ENCODE data around the gene FBXL19.
A peak's percentile ranks its signal among the peaks of the same experiment; 100 is the strongest.

Gene FBXL19

GRCh38 chr16:30946671-30947540 lies 23.5 kb downstream of the FBXL19 start:
- DNase-seq: no peak

- DNase-seq: no peak
These were observed 24.1 kb downstream of the FBXL19 start for GRCh38 chr16:30947541-30947858.

GRCh38 chr16:30947859-30948666 lies 24.7 kb downstream of the FBXL19 start:
- DNase-seq: no peak

- no peak for DNase-seq
These were observed 25.6 kb downstream of the FBXL19 start, which contains the start of gene ORAI3 for GRCh38 chr16:30948667-30949649. Gene ORAI3 (plus strand): TSS chr16:30949068. CDS start chr16:30949290, 222 bp downstream.

GRCh38 chr16:30949650-30950515 lies 26.5 kb downstream of the FBXL19 start:
- no peak for DNase-seq

GRCh38 chr16:30950516-30951065 lies 27.2 kb downstream of the FBXL19 start:
- DNase-seq: no peak

DNA sequence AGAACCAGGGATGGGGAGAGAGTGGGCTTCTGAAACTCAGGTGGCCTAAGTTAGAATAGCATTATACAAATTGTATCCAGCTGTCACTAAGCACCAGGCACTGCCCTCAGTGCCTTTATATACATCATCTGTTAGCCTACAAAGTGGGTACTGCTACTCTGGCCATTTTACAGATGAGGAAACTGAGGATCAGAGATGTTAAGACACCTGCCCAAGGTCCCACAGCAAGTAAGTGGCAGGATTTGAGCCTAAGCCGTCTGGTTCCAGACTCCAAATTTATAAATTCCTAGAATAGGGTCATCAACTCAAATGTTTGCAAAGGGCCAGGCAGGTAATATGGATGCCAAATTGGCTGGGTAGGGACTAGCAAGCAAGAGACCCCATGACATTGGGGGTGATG lies 27.8 kb downstream of the FBXL19 start:
- DNase-seq: no peak

GRCh38 chr16:30951750-30952149 lies 28.4 kb downstream of the FBXL19 start:
- no peak for DNase-seq

DNA sequence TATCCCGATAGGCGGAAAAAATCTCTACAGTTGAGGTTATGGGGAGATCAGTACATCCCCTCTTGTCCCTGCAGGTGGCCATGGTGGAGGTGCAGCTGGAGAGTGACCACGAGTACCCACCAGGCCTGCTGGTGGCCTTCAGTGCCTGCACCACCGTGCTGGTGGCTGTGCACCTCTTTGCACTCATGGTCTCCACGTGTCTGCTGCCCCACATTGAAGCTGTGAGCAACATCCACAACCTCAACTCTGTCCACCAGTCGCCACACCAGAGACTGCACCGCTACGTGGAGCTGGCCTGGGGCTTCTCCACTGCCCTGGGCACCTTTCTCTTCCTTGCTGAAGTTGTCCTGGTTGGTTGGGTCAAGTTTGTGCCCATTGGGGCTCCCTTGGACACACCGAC lies 29.7 kb downstream of the FBXL19 start:
- DNase-seq: no peak

GRCh38 chr16:30953511-30954124 lies 30.2 kb downstream of the FBXL19 start:
- DNase-seq: peak; percentile 44

DNA sequence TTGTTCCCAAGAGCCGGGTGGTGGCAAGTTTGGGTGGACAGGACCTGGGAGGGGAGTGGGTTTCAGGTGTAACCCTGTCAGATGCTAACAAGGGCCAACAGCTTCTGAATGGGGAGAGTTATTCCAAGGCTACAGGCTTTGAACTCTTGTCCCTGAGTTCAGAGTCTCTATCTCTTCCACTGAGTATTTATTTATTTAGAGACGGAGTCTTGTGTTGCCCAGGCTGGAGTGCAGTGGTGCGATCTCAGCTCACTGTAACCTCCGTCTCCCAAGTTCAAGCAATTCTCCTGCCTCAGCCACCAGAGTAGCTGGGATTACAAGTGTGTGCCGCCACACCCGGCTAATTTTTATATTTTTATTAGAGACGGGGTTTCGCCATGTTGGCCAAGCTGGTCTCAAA lies 31.6 kb downstream of the FBXL19 start:
- no peak for DNase-seq

- peak; percentile 77 for DNase-seq
These were observed 33.5 kb downstream of the FBXL19 start for GRCh38 chr16:30956601-30957455.

DNA sequence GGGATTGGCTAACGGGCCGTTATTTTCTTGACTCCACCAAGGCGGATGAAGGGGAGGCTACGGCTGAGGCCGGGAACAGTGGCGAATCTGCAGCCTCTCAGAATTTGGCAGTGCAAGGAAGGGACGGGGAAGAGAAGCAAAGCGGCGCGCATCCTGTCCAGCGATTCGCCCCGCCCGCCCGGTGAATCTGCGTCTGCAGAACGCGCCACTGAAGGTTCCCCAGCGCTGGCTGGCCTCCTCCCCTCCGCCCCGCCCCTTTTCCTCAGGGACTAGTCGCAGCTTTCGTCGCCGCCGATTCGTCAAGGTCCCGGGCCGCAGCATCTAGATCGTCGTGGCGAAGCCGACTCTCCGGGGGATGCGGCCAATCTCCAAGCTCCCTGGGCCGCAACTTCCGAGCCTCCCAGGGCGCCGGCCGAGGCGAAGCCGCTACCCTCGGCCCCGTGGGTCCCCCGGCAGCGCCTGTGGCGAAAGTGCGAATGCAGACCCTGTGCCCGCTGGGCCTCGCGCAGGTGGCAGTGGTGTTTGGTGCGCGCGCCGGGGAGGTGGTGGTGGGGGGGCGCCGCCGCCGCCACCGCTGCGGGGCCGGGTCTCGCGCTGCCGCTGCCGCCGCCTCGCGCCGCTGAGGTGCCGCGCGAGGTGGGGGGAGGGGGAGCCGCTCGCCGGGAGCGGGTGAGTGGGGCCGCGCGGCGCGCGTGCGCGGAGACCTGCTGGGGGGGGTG lies 34.2 kb downstream of the FBXL19 start, which contains the start of gene SETD1A:
Gene SETD1A (plus strand): TSS at position 299 of the 719 bp plus-strand sequence. CDS start 978 bp downstream, outside the sequence.
- DNase-seq: peak; percentile 92

DNA sequence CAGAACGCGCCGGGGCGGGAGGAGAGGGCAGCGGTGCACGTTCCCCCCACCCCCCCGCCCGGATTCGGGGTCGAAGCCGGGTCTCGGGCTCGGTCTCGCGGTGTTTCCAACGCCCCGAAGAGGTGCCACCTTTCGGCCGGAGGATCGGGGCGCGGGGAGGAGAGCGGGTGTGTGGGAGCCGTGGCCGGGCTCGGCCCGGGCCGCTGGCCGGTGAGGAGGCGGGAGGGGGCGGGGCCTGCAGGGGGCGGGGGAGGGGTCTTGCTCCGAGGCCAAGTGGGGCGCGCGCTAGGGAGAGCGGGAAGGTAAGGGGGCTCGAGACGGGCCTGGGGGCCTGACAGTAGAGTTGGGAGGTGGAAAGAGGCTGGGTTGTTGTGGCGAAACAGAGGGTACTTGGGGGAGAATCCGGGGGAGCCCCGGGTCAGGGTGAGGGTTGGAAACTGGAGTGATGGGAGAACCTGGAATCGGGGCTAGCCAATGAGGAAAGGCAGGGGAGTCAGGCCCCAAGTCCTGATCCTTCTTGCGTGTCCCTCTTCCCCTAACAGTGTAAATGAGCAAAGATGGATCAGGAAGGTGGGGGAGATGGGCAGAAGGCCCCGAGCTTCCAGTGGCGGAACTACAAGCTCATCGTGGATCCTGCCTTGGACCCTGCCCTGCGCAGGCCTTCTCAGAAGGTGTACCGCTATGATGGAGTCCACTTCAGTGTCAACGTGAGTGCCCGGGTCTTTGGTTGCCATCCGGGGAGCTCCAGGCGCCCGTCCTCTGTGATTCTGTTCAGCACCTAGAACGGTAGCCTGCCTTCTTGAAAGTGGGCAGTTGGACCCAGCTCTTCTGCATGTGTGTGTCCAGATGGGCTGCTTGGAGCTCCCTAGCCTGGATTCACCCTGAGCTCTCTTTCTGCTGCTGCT lies 35.1 kb downstream of the FBXL19 start:
- peak; percentile 79 for DNase-seq

DNA sequence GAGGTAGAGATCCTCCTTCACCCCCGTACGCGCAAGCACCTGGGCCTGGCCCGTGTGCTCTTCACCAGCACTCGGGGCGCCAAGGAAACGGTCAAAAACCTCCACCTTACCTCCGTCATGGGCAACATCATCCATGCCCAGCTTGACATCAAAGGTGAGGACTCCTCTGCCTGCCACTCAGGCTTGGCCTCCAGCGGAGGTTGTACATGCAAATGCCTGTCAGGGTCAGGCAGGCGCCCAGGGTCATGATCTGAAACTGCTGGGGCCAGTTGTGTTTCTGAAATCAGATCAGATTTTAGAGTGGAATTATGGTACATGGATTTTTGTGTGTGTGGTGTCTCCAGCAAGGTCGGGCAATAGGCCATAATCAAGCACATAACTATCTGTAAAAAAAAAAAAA lies 38.0 kb downstream of the FBXL19 start:
- DNase-seq: no peak

- DNase-seq: no peak
These were observed 40.6 kb downstream of the FBXL19 start for GRCh38 chr16:30963925-30964511.

- no peak for DNase-seq
These were observed 41.3 kb downstream of the FBXL19 start for GRCh38 chr16:30964574-30965226.

Measured in effector CD8-positive, alpha-beta T cell (primary cell).